Transverse colon (tissue), 4 donors: ENCODE measurements around the gene ZNF423. TPM values are rescaled to one million over a fixed set of nuclear protein-coding genes. Genes with fewer than 3 reads are reported as not detected.

Experiments used
- DNase-seq: peaks from one replicate; pipeline ENCODE4 v3.0.0-alpha.2; 2019
- H3K27ac ChIP-seq, 4 donors: fragments of 200-600 bp; sonication (generic); 2 replicates each; pipeline ENCODE4 v1.5.1; 2016 to 2018; ENCODE audit warnings: inconsistent platforms in 4 of 4
- H3K27me3 ChIP-seq: fragments of 200-600 bp; sonication (generic); 2 replicates; pipeline ENCODE4 v1.5.1; 2017; ENCODE audit warnings: inconsistent platforms
- H3K36me3 ChIP-seq, 4 donors: fragments of 200-600 bp; sonication (generic); 2 replicates each; pipeline ENCODE4 v1.5.1; 2017 to 2019; ENCODE audit warnings: inconsistent platforms in 4 of 4
- H3K4me1 ChIP-seq, 4 donors: fragments of 200-600 bp; sonication (generic); 2 replicates each; pipeline ENCODE4 v1.5.1; 2017 to 2020; ENCODE audit warnings: inconsistent platforms in 4 of 4
- H3K4me3 ChIP-seq, 4 donors: fragments of 200-600 bp; sonication (generic); 1 replicate in 1 of 4; 2 replicates in 3 of 4; pipeline versions ENCODE4 v1.5.1 to v1.6.1; 2017 to 2019; ENCODE audit warnings: inconsistent platforms in 4 of 4
- H3K9me3 ChIP-seq, 2 donors: fragments of 200-600 bp; sonication (generic); 2 replicates each; pipeline ENCODE4 v1.5.1; 2017 to 2019; ENCODE audit warnings: inconsistent platforms in 2 of 2
- EP300 ChIP-seq: sonication (generic); formaldehyde crosslinking; IDR thresholded peaks from one replicate; pipeline ENCODE4 v1.6.1; 2017; ENCODE audit warnings: antibody characterized with exemption, low read depth
- POLR2A ChIP-seq: fragments of 450-650 bp; IDR thresholded peaks from one replicate; pipeline ENCODE4 v1.6.1; 2016; ENCODE audit warnings: antibody characterized with exemption, mild to moderate bottlenecking, moderate library complexity
- POLR2AphosphoS5 ChIP-seq, 3 donors: sonication (generic); formaldehyde crosslinking; IDR thresholded peaks; one replicate each; pipeline ENCODE4 v1.6.1; 2016; ENCODE audit warnings: antibody characterized with exemption in 3 of 3
- WGBS, 2 donors: methylation state at CpG; one replicate each; pipeline ENCODE4 v1.1.5; 2018; ENCODE audit warnings: low coverage in 1 of 2; 5-methylcytosine and 5-hydroxymethylcytosine counted together
- in situ Hi-C, 4 donors: fragments of 200-750 bp; cut with MboI; loops; one replicate each; pipeline versions ENCODE4 v1.15.0 to v1.15.1; 2017; ENCODE audit warnings: low sequenced_read_pairs in 3 of 4, low pct_ligation_motif_present in 1 of 4, low pct_unique_long_range_greater_than_20kb in 1 of 4
- intact Hi-C: fragments of 100-400 bp; cut with DNase I; formaldehyde crosslinking; loops from one replicate; pipeline ENCODE4 v1.15.1; 2023; ENCODE audit warnings: low total_unique reads
- total RNA-seq, 4 donors: library from RNA; depleted of rRNA; stranded (reverse); fragments of >200 nt; gene quantifications; one replicate each; pipeline ENCODE4 v1.1.0, GENCODE V29; 2016
- TF ChIP-seq, protein P1 (sequence below), 5 experiments: fragments of 200-600 bp in 3 of 5; fragments of 450-650 bp in 2 of 5; sonication (generic) in 3 of 5; IDR thresholded peaks; 1 replicate in 2 of 5; 2 replicates in 3 of 5; pipeline ENCODE4 v1.5.1; 2016 to 2017; ENCODE audit warnings: antibody characterized with exemption in 5 of 5, inconsistent platforms in 3 of 5, mild to moderate bottlenecking in 2 of 5, moderate library complexity in 1 of 5

Gene ZNF423
- total RNA-seq, 4 donors from 2014 or later = 4.9 to 13.1 (median 7.2) TPM

GRCh38 chr16:49556249-49556605 is 299.7 kb downstream of the ZNF423 start:
- TF ChIP-seq, protein P1, sequence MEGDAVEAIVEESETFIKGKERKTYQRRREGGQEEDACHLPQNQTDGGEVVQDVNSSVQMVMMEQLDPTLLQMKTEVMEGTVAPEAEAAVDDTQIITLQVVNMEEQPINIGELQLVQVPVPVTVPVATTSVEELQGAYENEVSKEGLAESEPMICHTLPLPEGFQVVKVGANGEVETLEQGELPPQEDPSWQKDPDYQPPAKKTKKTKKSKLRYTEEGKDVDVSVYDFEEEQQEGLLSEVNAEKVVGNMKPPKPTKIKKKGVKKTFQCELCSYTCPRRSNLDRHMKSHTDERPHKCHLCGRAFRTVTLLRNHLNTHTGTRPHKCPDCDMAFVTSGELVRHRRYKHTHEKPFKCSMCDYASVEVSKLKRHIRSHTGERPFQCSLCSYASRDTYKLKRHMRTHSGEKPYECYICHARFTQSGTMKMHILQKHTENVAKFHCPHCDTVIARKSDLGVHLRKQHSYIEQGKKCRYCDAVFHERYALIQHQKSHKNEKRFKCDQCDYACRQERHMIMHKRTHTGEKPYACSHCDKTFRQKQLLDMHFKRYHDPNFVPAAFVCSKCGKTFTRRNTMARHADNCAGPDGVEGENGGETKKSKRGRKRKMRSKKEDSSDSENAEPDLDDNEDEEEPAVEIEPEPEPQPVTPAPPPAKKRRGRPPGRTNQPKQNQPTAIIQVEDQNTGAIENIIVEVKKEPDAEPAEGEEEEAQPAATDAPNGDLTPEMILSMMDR (IDR thresholded peaks at IDR 0.05) = no peak
- TF ChIP-seq POLR2A (no peak), EP300 (no peak), POLR2AphosphoS5 (IDR thresholded peaks at IDR 0.05) (no peak)
- Histone ChIP-seq H3K36me3 (no peaks in the 10 kb centered on the region), H3K9me3 (no peaks in the 10 kb centered on the region), H3K27ac (no peak overlapping the region), H3K4me1 (no peaks in the 10 kb centered on the region), H3K27me3 (no peaks in the 10 kb centered on the region), H3K4me3 (no peak overlapping the region)
- intact Hi-C loops (no loop called here), in situ Hi-C loops (no loop called here)
- 69 to 81% methylated on average over 2 to 4 of the region's 4 CpGs for whole genome bisulfite sequencing, 2 donors
- no peak for DNase-seq

- no peak overlapping the region for H3K4me3 ChIP-seq
- in situ Hi-C loops (no loop called here), intact Hi-C loops (no loop called here)
- WGBS, 2 donors = 57 to 76% methylated on average over 3 of the region's 3 CpGs
- no peaks in the 10 kb centered on the region for H3K36me3 ChIP-seq
- no peak overlapping the region for H3K27ac ChIP-seq
- no peak for TF ChIP-seq POLR2A
- no peaks in the 10 kb centered on the region for H3K4me1 ChIP-seq
- no peaks in the 10 kb centered on the region for H3K9me3 ChIP-seq
- H3K27me3 ChIP-seq = no peaks in the 10 kb centered on the region
- DNase-seq = no peak
Measured at GRCh38 chr16:49554681-49555080, 301.2 kb downstream of the ZNF423 start.

DNA sequence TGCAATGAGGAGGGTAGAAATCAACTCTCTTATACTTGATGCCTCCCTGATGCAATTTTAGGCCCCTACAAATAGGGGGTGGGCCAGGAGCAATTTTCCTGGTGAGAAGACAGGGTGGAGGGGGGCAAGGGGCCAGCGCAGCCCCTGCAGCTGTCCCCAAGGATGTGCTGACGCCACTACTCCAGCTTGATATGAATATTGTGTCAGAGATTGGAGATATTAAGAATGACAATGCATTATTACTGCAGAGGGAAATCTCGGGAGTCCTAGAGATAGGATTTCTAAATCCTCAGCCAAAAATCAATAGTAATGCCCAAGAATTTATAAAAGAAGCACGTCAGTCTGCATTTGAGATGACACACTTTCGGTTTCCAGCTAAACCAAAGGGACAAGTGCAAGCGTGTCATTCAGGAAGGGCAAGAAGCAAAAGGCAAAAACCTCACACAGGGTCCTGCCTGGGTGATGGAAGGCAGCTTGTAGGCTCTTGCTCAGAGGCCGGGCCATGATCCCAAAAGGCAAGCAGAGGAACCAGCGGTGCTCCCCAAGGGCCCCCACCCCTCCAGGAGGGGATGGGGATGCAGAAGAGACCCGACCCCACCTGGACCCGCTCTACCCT is 303.5 kb downstream of the ZNF423 start:
- in situ Hi-C loops (no loop called here), intact Hi-C loops (no loop called here)
- H3K36me3 ChIP-seq = no peaks in the 10 kb centered on the region
- no peaks in the 10 kb centered on the region for H3K27me3 ChIP-seq
- no peak for DNase-seq
- H3K9me3 ChIP-seq = no peaks in the 10 kb centered on the region
- WGBS, 2 donors = 76 to 77% methylated on average over 6 to 10 of the region's 10 CpGs
- H3K27ac ChIP-seq = no peak overlapping the region
- H3K4me3 ChIP-seq = no peak overlapping the region
- no peaks in the 10 kb centered on the region for H3K4me1 ChIP-seq
- no peak for TF ChIP-seq POLR2AphosphoS5 (IDR thresholded peaks at IDR 0.05)
- TF ChIP-seq EP300 = no peak
- no peak for TF ChIP-seq POLR2A
- TF ChIP-seq, protein P1 (IDR thresholded peaks at IDR 0.05) = no peak

GRCh38 chr16:49550666-49551065 is 305.2 kb downstream of the ZNF423 start:
- Histone ChIP-seq H3K4me3 (no peak overlapping the region), H3K36me3 (no peaks in the 10 kb centered on the region), H3K9me3 (no peaks in the 10 kb centered on the region), H3K27ac (no peak overlapping the region), H3K27me3 (no peaks in the 10 kb centered on the region), H3K4me1 (no peaks in the 10 kb centered on the region)
- in situ Hi-C loops = no loop called here
- TF ChIP-seq EP300 (no peak), POLR2AphosphoS5 (IDR thresholded peaks at IDR 0.05) (no peak), POLR2A (no peak)
- TF ChIP-seq, protein P1 (IDR thresholded peaks at IDR 0.05) = no peak
- WGBS, 2 donors = 80% methylated on average over 6 of the region's 6 CpGs; no CpG with 5 or more reads in 1 of the 2 donors
- intact Hi-C loops = no loop called here
- DNase-seq = no peak

DNA sequence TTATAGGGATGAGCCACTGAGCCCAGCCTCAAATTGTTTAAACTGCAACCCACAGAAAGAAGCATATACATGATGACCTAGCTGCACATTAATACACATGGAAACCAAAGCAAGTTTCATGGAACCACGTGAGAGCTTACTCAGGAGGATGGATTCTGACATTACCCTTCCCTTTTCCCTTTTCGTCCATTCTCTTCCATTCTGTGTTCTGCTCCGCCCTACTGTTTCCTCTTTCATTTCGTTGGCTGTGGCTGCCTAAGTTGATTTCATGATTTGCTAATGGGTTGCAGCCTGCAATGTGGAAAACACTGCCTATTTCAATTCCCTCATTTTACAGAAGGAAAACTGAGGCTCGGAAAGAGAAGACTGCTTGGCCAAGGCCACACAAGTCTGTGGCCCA is 305.8 kb downstream of the ZNF423 start:
- Histone ChIP-seq H3K27me3 (no peaks in the 10 kb centered on the region), H3K27ac (no peak overlapping the region), H3K4me3 (no peak overlapping the region), H3K9me3 (no peaks in the 10 kb centered on the region), H3K4me1 (no peaks in the 10 kb centered on the region), H3K36me3 (no peaks in the 10 kb centered on the region)
- WGBS, 2 donors = 72 to 79% methylated on average over 4 to 5 of the region's 5 CpGs
- in situ Hi-C loops = no loop called here
- intact Hi-C loops = no loop called here
- DNase-seq = no peak
- TF ChIP-seq EP300 (no peak), POLR2A (no peak), POLR2AphosphoS5 (IDR thresholded peaks at IDR 0.05) (no peak)
- TF ChIP-seq, protein P1 (IDR thresholded peaks at IDR 0.05) = no peak
